ENCODE data around the gene CDH4. TPM values are rescaled to one million over a fixed set of nuclear protein-coding genes. Genes with fewer than 3 reads are reported as not detected.

CDH4 gene
- total RNA-seq, 2 donors from 2014 or later = 0.07 to 0.94 TPM

DNA sequence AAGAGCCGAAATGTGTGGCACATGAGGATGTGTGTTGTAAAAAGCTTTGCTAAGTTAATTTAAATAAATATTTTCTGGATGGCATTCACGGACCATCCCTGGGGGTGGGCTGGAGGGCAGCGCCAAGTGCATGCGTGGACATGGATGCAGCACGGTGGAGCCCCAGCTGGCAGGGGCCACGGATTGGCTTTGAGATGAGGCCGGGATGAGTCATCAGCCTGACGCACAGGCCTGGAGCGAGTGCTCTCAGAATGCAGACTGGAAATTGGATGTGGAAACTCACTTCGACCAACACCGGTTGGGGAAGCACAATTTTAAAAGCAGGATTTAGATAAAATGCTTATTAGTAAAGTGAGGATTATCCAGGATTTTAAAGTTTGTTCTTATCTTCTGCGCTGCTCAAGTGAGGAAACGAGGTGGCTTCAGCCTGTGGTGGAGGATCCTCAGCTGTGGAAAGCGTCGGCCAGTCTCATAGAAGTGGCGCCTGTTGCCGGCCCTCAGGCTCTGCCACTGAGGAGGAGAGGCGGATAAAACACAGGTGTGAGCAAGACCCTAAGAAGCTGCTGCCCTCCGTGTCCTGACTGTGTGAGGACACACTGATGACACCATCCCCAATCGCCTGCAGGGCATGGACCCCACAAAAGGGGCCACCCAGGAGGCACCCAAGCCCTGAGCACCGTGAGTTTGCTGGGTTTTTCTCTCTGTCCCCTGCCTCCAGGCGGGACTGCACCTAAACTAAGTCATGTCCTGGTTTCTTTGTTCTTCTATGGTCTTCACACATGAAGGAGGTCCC lies 279.7 kb downstream of the CDH4 start:
- no peak for DNase-seq (ENCODE audit: low spot score)
- no peaks in the 10 kb centered on the region for H3K36me3 ChIP-seq
- no peaks in the 10 kb centered on the region for H3K27me3 ChIP-seq
- H3K4me1 ChIP-seq = no peaks in the 10 kb centered on the region
- H3K27ac ChIP-seq = no peak overlapping the region
- TF ChIP-seq, protein P1, sequence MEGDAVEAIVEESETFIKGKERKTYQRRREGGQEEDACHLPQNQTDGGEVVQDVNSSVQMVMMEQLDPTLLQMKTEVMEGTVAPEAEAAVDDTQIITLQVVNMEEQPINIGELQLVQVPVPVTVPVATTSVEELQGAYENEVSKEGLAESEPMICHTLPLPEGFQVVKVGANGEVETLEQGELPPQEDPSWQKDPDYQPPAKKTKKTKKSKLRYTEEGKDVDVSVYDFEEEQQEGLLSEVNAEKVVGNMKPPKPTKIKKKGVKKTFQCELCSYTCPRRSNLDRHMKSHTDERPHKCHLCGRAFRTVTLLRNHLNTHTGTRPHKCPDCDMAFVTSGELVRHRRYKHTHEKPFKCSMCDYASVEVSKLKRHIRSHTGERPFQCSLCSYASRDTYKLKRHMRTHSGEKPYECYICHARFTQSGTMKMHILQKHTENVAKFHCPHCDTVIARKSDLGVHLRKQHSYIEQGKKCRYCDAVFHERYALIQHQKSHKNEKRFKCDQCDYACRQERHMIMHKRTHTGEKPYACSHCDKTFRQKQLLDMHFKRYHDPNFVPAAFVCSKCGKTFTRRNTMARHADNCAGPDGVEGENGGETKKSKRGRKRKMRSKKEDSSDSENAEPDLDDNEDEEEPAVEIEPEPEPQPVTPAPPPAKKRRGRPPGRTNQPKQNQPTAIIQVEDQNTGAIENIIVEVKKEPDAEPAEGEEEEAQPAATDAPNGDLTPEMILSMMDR (IDR thresholded peaks at IDR 0.05) = no peak
- H3K9me3 ChIP-seq = no peaks in the 10 kb centered on the region
- H3K4me3 ChIP-seq = no peak overlapping the region

DNA sequence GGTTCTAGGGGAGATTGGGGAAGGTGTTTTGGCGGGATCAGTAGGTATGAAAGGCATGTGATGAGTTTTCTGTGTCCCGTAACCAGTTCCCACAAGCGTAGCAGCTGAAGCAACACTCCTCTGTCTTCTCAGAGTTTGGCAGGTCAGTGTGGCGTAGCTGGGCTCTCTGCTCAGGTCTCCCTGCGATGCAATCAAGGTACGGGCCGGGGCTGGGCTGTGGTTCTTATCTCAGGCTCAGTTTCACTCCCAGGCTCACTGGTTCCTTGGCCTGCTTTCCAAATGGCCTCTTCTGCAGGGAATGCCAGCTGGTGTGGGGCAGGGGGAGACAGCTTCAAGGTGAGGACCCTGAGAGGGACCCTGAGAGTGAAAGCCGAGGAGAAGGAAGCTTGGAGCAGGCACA lies 280.7 kb downstream of the CDH4 start:
- TF ChIP-seq, protein P1 (IDR thresholded peaks at IDR 0.05) = no peak
- Histone ChIP-seq H3K9me3 (no peaks in the 10 kb centered on the region), H3K27ac (no peak overlapping the region), H3K27me3 (no peaks in the 10 kb centered on the region), H3K4me3 (no peak overlapping the region), H3K4me1 (no peaks in the 10 kb centered on the region), H3K36me3 (no peaks in the 10 kb centered on the region)
- DNase-seq (ENCODE audit: low spot score) = no peak

DNA sequence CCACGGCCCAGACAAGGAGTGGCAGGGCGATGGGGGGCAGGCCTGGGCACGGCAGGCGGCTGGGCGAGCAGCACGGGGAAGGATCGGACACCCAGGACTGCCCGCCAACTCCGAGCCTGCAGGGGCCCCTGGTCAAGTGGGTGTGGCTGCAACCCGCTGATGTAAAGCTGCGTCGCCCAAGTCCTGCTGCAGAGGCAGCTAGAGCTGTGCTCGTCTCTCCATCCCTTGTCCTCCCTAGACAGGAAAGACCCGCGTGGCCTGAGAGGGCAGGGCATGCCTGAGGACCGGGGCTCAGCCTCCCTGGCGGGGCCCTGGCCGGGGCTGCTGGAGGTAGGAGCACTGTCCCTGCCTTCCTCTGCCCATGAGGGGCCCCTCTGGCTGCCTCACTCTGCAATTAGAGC lies 281.2 kb downstream of the CDH4 start:
- H3K4me3 ChIP-seq = no peak overlapping the region
- H3K36me3 ChIP-seq = no peaks in the 10 kb centered on the region
- TF ChIP-seq, protein P1 (IDR thresholded peaks at IDR 0.05) = no peak
- H3K4me1 ChIP-seq = no peaks in the 10 kb centered on the region
- H3K9me3 ChIP-seq = no peaks in the 10 kb centered on the region
- no peak for DNase-seq (ENCODE audit: low spot score)
- H3K27me3 ChIP-seq = no peaks in the 10 kb centered on the region
- H3K27ac ChIP-seq = no peak overlapping the region

DNA sequence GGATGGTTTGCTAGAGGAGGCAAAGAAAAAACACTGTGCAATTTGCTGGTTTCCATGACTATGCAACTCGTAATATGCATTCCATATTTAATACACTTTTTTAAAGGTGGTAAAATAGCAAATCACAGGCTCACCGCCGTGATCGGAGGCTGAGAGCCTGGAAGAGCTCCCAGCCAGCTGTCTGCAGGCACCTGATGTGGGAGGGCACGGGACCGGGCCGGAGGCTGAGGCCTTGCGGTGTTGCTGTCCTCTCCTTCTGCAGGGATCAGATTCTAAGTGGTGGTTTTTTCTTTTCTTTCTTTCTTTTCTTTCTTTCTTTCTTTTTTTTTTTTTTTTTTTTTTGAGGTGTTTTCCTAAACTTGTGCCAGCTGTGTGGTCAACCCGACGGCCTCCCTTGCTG lies 282.3 kb downstream of the CDH4 start:
- Histone ChIP-seq H3K4me3 (no peak overlapping the region), H3K4me1 (no peaks in the 10 kb centered on the region), H3K27ac (no peak overlapping the region), H3K36me3 (no peaks in the 10 kb centered on the region), H3K9me3 (no peaks in the 10 kb centered on the region), H3K27me3 (no peaks in the 10 kb centered on the region)
- TF ChIP-seq, protein P1 (IDR thresholded peaks at IDR 0.05) = no peak
- DNase-seq (ENCODE audit: low spot score) = no peak

DNA sequence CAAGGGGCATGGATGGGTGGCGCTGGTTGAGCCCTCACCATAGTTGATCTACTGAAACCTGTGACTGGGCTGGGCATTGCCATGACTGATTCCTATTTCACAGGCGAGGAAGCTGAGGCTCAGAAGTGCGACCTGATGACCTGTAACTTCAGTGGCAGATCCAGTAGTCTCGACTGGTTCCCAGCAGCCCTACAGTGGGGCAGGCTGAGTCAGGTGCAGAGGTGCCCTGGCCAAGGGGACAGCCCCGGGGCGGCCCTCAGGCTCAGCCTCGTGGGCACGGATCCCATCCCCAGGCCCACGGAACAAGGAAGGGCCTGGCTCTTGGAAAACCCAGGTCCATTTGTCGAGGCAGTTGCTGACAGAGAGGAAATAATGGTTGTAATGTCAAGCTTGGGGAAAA lies 283.0 kb downstream of the CDH4 start:
- no peaks in the 10 kb centered on the region for H3K27me3 ChIP-seq
- no peaks in the 10 kb centered on the region for H3K36me3 ChIP-seq
- H3K9me3 ChIP-seq = no peaks in the 10 kb centered on the region
- TF ChIP-seq, protein P1 (IDR thresholded peaks at IDR 0.05) = no peak
- H3K4me3 ChIP-seq = no peak overlapping the region
- no peak for DNase-seq (ENCODE audit: low spot score)
- H3K27ac ChIP-seq = no peak overlapping the region
- no peaks in the 10 kb centered on the region for H3K4me1 ChIP-seq

DNA sequence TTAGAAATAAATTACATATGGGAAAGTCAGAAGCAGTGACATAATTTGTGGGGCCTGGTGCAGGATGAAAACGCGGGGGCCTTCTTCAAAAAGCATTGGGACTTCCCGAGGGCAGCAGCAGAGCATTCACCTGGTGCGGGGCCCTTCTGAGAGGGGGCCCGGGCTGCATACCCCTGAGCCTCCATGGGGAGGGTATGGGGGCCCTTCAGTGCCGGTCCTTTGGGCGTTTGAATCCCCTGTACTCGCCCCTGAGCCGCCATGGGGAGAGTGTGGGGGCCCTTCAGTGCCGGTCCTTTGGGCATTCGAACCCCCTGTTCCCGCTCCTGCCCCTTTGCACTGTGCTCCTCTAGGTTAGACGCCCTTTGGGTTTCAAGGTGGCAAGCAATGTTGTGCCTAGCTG lies 283.5 kb downstream of the CDH4 start:
- no peak for DNase-seq (ENCODE audit: low spot score)

More for the DNA sequence above, 283.5 kb downstream of the CDH4 start:
- TF ChIP-seq, protein P1 (IDR thresholded peaks at IDR 0.05) = no peak
- Histone ChIP-seq H3K4me1 (no peaks in the 10 kb centered on the region), H3K9me3 (no peaks in the 10 kb centered on the region), H3K36me3 (no peaks in the 10 kb centered on the region), H3K27me3 (no peaks in the 10 kb centered on the region), H3K27ac (no peak overlapping the region), H3K4me3 (no peak overlapping the region)
